Subcutaneous adipose tissue (tissue), 4 donors: ENCODE results near the gene ERGIC1. TPM values are rescaled to one million over a fixed set of nuclear protein-coding genes. Genes with fewer than 3 reads are reported as not detected.

ENCODE experiments used
- CTCF ChIP-seq: fragments of 450-650 bp; IDR thresholded peaks from one replicate; pipeline ENCODE4 v1.5.1; 2016; ENCODE audit warnings: low read depth, mild to moderate bottlenecking, control low read depth, antibody characterized with exemption, moderate library complexity
- total RNA-seq, 4 donors: library from RNA; depleted of rRNA; stranded (reverse); fragments of >200 nt; gene quantifications; one replicate each; pipeline ENCODE4 v1.1.0, GENCODE V29; 2016

The ERGIC1 gene
- total RNA-seq, 4 donors from 2014 or later = 94.0 to 165 (median 126) TPM

- no peak for TF ChIP-seq CTCF
Measured at GRCh38 chr5:172854971-172855370, 20.9 kb downstream of the ERGIC1 start.

GRCh38 chr5:172855597-172856292 is 21.7 kb downstream of the ERGIC1 start:
- no peak for TF ChIP-seq CTCF

GRCh38 chr5:172856336-172856735 is 22.3 kb downstream of the ERGIC1 start:
- TF ChIP-seq CTCF = no peak

GRCh38 chr5:172857982-172858381 is 23.9 kb downstream of the ERGIC1 start:
- TF ChIP-seq CTCF = no peak

GRCh38 chr5:172858511-172858989 is 24.5 kb downstream of the ERGIC1 start:
- TF ChIP-seq CTCF = no peak

GRCh38 chr5:172858990-172859811 is 25.1 kb downstream of the ERGIC1 start:
- TF ChIP-seq CTCF = no peak

- no peak for TF ChIP-seq CTCF
Measured at GRCh38 chr5:172859966-172860365, 25.9 kb downstream of the ERGIC1 start.
